ENCODE results near the gene AHNAK2.

The AHNAK2 gene

DNA sequence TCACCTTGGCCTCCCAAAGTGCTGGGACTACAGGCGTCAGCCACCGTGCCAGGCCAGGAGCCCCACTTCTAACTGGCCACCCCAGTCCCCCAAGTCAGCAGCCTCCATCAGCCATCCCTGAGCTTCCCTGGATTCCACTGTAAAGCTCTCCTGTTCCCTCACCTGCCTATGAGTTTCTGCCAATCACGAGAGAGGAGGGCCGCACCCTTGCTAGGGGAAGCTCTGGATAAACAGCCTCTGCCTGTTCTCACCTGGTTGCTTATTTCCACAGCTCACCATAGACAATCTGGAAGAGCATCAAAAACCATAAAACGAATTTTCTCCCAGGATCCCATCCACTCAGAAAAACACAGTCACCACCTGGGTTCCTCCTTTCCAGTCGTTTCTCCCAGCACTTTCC lies 37.7 kb upstream of the AHNAK2 start:
- in situ Hi-C loops (cut with MboI; ENCODE audit: low pct_unique_long_range_greater_than_20kb, low sequenced_read_pairs, unreplicated experiment): no loop called here
- TF ChIP-seq, protein P1, sequence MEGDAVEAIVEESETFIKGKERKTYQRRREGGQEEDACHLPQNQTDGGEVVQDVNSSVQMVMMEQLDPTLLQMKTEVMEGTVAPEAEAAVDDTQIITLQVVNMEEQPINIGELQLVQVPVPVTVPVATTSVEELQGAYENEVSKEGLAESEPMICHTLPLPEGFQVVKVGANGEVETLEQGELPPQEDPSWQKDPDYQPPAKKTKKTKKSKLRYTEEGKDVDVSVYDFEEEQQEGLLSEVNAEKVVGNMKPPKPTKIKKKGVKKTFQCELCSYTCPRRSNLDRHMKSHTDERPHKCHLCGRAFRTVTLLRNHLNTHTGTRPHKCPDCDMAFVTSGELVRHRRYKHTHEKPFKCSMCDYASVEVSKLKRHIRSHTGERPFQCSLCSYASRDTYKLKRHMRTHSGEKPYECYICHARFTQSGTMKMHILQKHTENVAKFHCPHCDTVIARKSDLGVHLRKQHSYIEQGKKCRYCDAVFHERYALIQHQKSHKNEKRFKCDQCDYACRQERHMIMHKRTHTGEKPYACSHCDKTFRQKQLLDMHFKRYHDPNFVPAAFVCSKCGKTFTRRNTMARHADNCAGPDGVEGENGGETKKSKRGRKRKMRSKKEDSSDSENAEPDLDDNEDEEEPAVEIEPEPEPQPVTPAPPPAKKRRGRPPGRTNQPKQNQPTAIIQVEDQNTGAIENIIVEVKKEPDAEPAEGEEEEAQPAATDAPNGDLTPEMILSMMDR (IDR thresholded peaks at IDR 0.05; ENCODE audit: extremely low read depth, insufficient read depth, missing control alignments): no peak
- DNase-seq (ENCODE audit: low spot score): no peak

DNA sequence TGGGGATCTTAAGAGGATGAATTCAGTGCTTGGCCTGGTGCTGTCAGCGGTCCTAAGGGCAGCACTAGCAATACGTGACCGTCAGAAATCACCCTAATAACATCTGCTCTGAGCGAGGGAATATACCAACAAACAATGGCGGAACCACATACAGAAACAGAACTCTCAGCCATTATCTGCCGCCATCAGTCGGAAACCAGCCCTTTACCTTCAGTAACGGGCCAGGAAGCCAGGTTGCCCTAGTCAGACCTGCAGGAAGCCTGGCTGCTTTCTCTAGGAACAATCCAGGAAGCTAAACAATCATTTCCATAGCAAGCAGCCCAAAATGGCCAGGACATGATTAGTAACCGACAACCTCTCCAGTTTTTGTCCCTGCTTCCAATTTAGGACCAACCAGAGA lies 37.1 kb upstream of the AHNAK2 start:
- DNase-seq (ENCODE audit: low spot score): no peak
- TF ChIP-seq, protein P1 (IDR thresholded peaks at IDR 0.05; ENCODE audit: extremely low read depth, insufficient read depth, missing control alignments): no peak
- in situ Hi-C loops (cut with MboI; ENCODE audit: low pct_unique_long_range_greater_than_20kb, low sequenced_read_pairs, unreplicated experiment): no loop called here

DNA sequence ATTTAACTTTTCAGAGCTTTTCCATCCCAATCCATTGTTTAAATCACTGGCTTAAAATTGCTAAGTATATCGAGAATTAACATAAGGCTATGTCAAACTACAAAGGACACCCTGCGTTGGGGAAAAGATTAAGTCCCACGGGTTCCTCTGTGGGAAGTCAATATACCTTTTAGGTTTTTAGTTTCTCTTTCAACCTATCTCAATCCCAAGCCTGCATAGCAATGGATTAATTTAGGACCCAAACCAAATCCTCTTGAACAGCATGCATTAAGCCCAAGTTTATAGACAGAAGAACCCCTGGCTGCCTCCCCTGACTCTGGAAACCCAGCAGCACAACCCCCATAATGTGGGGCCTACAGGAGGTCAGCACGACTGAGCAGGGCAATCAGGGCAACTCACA lies 36.5 kb upstream of the AHNAK2 start:
- DNase-seq (ENCODE audit: low spot score): no peak
- TF ChIP-seq, protein P1 (IDR thresholded peaks at IDR 0.05; ENCODE audit: extremely low read depth, insufficient read depth, missing control alignments): no peak
- in situ Hi-C loops (cut with MboI; ENCODE audit: low pct_unique_long_range_greater_than_20kb, low sequenced_read_pairs, unreplicated experiment): no loop called here

DNA sequence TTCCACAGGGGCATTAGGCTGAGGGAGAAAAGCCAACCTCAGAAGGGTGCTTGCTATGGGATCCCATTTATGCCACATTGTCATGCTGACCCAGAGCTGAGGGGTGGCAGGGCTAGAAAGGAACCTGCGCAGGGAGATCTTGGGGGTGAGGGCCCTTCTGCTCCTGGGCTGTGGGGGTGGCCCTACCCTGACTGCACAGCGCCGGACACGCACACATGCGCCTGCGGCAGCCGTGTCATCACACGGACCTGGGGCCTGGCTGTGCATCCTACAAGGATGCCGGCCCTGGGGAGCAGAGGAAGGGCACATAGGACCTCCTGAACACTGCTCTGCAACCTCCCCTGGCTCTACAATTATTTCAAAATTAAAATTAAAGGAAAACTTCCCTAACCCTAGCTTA lies 35.9 kb upstream of the AHNAK2 start:
- in situ Hi-C loops (cut with MboI; ENCODE audit: low pct_unique_long_range_greater_than_20kb, low sequenced_read_pairs, unreplicated experiment): no loop called here
- TF ChIP-seq, protein P1 (IDR thresholded peaks at IDR 0.05; ENCODE audit: extremely low read depth, insufficient read depth, missing control alignments): no peak
- DNase-seq (ENCODE audit: low spot score): no peak

DNA sequence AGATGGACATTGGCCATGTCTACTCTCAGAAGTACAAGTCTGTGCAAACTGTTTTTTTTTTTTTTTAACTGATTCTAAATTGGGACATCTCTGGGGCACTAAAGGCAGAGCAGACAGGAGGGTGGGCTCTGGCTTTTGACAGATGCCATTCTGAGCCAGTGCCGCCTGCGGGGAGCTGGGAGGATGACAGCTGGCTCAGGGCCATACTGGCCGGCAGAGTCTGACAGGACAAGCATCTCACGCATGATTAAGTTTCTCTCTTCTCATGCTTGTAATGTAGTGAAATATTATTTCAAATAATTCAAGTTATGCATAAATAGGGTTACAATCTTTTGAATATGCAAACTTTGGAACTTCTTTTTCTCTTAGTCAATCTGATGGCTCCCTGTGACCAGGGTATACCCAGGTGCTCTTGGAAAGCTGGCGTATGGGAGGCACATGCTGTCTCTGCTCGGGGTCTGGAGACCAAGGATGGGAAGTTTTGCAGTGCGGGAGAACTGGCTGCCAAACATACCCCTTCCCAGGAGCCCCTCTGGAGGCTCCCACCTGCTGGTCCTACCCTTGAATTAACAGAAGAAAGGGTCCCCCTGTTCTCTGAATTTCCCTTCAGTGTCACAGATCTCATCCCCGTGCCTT lies 35.1 kb upstream of the AHNAK2 start:
- in situ Hi-C loops (cut with MboI; ENCODE audit: low pct_unique_long_range_greater_than_20kb, low sequenced_read_pairs, unreplicated experiment): no loop called here
- TF ChIP-seq, protein P1 (IDR thresholded peaks at IDR 0.05; ENCODE audit: extremely low read depth, insufficient read depth, missing control alignments): no peak
- DNase-seq (ENCODE audit: low spot score): no peak

DNA sequence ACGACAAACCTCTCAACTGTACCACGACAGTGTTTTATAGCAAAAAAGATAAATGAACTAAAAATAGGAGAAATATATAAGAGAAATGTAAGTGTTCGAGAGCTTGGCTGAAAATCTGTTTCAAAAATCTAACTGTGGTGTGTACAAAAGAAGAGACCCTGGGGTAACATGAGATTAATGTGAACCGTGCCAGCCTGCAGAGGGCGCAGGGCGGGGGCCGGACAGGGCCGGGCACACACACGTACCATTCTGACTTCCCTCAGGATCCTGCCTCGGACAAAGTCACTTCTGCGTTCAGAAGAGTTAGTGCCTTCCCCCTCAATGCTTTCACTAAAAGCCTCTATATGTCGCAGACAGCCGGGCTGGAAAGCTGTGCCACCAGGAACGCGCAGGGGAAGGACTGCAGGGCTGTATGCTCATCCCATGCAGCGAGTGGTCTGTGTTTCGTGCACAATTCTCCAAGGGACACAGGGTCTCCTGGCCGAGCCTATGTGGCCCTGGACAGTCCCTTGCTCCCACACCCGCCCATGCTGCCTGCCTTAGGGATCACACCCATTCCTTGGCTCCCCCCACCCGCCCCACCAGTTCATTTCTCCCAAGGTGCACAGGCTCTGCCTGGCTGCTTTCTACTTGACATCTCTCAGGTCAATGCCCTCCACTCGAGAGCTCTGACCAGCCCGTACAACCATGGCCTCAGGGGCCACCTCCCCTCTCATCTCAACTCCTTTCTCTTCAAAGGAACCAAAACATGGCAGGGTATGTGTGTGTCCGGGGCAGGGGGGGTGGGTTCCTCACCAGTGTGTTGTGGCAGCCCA lies 34.2 kb upstream of the AHNAK2 start:
- in situ Hi-C loops (cut with MboI; ENCODE audit: low pct_unique_long_range_greater_than_20kb, low sequenced_read_pairs, unreplicated experiment): no loop called here
- DNase-seq (ENCODE audit: low spot score): no peak
- TF ChIP-seq, protein P1 (IDR thresholded peaks at IDR 0.05; ENCODE audit: extremely low read depth, insufficient read depth, missing control alignments): peak; percentile 16

Data from GM13977 (cell line).